Left kidney (tissue), 8 donors: ENCODE results near the gene TNFSF4. TPM values are rescaled to one million over a fixed set of nuclear protein-coding genes. Genes with fewer than 3 reads are reported as not detected.
"Not testable (repeated sequence)": the region's sequence is repeated elsewhere in the genome, so short reads cannot be mapped to it uniquely, and the experiment has no call there.

Source experiments
- DNase-seq: peaks from one replicate; pipeline ENCODE4 v3.0.0-alpha.2; 2013
- long read RNA-seq, 8 donors: transcript quantifications; one replicate each; lab custom pipeline, GENCODE V29; 2026
- polyA plus RNA-seq: library from polyadenylated mRNA; unstranded; fragments of 120-200 nt; gene quantifications from one replicate; pipeline ENCODE4 v1.2.1, GENCODE V29; 2013; ENCODE audit not compliant: insufficient read length

The TNFSF4 gene, protein sequence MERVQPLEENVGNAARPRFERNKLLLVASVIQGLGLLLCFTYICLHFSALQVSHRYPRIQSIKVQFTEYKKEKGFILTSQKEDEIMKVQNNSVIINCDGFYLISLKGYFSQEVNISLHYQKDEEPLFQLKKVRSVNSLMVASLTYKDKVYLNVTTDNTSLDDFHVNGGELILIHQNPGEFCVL
- polyA plus RNA-seq: 2.0 TPM
- long read RNA-seq, donor 1, partial matches to known transcripts: 0 of 3 reads
- long read RNA-seq, donor 1, other reads (novel, unspliced or antisense): 0 of 3 reads
- long read RNA-seq, donor 2: 0 reads
- long read RNA-seq, donor 3: 0 reads
- long read RNA-seq, donor 4: 0 reads
- long read RNA-seq, donor 5: 0 reads
- long read RNA-seq, donor 6: 0 reads
- long read RNA-seq, donor 7: 0 reads
- long read RNA-seq, donor 8: 0 reads

DNA sequence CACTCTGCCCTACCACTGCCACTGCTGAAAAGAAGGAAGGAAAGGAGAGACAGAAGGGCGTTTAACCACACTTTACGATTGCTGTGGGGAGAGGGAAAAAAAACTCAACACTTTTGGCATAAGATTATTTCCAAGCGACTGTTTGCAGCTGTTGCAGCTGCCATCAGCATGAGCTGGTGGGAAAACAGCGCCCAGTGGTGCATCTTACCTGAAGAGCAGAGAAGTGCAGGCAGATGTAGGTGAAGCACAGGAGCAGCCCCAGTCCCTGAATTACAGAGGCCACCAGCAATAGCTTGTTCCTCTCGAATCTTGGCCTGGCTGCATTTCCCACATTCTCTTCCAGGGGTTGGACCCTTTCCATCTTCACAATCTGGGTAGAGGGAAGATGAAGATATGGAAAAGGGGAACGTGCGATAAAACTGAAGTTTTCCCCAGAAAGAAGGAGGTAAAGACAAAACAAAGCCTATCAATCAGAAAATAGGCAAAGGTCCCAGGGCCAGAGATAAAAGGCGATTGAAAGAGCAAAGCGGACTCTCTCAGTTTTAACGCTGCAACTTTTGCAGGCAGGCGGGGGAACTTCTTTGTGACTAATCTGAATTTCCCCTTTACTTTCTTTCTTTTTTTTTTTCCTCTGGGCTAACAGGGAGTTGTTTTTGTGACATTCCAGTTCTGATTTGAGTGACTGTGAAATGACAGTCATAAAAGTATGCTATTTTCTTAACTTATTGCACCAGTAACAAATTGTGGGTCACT, at the start of gene TNFSF4:
TSS of gene TNFSF4 (minus strand) at position 516 of the 753 bp plus-strand sequence. CDS start at position 361, 155 bp downstream.
- no peak for DNase-seq

DNA sequence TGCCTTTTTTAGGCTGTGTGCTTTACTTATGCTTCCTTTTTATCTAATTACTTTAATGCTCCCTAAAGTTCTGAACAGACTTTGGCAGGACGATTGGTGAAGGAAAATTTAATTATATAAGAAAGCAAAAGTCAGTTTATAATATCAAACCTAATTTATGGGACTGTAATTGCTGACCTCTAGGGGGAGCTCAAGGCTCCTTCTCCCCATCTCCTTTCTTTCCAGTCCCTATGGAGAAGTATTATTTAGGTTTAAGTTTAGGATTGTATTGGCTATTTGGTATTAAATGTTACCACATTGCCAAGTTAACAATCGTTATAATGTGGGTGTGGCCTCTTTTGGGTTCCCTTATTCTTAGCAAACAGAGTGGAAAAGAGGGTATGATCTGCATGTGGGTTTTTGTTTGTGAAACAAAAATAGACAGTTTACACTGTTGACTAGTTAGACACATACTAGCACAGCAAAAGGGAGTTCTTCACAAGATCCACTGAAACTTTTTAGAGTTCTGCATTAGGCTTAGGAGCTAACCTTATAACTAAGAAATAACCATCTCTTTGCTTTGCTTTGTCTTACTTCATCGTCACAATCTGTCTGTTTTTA, 48.2 kb upstream of the TNFSF4 start:
- peak; percentile 10 for DNase-seq

DNA sequence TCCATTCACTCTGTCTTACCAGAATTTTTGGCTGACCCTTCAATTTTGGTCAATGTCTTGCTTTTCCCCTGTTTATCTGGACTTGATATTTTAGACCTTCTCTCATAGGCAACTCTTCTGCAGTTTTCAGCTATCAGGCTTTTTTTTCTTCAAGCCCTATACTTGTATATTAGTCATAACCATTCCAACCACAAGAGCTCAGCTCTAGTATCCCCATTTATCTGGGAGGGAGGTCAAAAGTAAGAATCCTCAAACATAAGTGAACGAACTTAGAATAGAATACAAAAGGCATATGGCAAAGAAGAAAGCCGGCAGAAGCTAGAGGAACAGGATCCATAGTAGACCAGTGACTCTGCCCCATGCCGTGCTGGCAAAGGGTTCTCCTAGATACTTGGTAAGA, 45.9 kb upstream of the TNFSF4 start:
- no peak for DNase-seq

DNA sequence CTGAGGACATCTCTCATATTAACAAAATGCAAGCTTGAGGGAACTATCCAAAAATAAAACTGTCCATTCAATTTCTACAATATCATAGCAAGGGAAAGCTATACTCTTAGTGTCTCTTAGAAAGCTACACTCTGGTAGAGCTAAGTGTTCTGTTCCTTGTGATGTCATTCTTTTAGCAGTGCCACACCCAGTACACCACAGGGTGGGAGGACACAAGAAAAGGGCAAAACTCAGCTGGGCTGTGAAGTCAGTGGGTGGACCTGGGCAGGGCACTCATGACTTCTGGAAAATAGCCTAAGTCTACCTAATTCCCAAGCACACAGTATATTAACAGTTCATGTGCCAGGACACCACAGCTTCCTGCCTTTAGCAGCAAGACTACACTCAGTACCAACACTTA, 42.2 kb upstream of the TNFSF4 start:
- no peak for DNase-seq

DNA sequence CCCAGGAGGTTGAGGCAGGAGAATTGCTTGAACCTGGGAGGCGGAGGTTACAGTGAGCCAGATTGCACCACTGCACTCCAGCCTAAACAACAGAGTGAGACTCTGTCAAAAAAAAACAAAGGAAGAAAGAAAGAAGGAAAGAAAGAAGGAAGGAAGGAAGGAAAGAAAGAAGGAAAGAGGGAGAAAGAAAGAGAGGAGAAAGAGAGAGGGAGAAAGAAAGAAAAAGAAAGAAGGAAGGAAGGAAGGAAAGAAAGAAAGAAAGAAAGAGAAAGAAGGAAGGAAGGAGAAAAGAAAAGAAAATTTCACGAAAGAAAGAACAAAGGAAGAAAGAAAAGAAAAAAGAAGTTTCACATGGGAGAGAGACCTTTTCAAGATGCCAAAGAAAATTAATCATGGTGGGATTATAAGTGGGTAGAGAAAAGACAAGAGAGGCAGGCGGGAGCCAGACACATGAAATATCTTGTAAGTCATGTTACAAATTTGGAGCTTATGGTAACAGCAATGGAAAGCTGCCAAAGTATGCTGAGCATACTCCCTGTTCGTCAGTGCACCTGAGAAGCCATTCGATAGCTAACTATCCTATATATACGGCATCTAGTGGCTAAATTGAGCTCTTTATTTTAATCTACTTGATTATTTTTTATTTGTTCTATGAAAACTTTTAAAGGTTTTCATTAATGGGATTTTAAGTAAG, 41.3 kb upstream of the TNFSF4 start:
- no peak for DNase-seq

DNA sequence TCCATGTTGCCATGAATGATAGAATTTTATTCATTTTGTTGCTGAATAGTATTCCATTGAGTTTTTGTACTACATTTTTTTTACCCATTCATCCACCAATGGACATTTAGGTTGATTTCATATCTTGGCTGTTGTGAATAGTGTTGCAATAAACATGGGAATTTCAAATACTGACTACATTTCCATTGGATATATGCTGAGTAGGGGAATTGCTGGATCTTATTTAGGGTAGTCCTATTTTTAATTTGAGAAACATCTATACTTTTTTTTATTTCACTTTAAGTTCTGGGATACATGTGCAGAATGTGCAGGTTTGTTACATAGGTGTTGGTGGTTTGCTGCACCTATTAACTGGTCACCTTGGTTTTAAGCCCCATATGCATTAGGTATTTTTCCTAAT, 38.8 kb upstream of the TNFSF4 start:
- no peak for DNase-seq

DNA sequence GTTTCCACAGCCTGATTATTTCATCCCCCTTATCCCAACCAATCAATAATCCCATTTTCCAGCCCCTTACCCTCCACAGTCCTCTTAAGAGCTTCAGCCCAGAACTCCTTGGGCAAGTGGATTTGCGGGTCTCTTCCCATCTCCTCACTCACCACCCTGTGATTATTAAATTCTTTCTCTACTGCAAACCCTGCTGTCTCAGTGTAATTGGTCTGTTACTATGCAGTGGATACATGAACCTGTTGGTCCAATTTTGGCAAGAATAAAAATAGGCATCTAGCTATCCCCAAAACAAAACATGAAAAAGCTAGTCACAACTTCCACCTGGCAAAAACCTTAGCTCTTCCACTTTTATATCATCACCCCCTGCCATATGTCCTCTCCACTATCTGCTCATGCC, 36.2 kb upstream of the TNFSF4 start:
- DNase-seq: no peak

DNA sequence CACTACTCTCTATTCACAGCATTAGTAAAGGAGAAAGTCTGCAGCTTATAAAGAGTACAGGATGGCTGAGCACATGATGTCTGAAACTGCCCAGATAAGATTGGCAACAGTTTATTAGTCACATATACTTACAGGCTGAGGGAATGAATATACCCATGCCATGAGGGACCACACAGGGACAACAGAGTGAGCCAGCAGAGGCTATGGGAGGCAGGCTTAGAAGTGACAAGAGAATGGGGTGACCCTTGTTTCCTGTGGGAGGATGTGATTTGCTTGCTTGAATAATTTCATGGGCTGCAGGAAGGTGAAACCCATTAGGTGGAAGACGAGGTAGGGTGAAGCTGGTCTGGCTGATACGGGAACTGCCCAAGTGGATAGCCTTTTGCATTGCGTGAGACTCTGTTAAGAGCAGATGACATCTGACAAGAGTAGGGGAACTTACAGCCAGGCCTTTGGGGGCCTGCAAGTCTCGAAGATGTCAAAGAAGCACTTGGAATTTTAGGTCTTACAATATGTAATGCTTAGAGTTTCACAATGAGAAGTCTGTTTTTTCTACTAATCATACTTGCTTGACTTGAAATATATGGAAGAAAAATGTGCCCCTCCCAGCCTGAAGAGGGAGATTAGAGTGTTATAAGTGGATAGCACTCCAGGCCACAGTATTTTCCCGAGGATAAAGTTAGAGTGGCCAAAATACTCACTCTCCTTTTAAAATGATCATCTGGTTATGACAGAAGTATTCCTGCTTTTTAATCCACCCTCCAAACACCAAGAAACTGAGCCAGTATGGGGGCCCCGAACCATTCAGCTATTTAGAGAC, 34.6 kb upstream of the TNFSF4 start:
- no peak for DNase-seq

DNA sequence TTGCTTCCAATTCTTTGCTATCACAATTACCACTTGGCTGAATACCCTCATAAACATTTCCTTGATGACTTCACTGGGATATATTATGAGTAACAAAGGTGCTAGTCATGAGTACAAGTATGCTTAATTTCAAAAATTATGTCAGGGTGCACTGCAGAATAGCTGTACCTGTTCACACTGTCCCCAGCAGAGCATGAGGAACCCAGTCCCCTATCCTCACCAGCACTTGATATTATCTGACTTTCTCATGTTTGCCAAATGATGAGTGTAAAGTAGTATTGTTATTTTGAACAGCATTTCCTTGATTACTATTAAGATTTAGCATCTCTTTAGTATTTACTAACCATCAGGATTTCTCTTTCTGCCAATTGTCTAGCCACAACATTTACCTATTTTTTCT, 33.5 kb upstream of the TNFSF4 start:
- DNase-seq: no peak

DNA sequence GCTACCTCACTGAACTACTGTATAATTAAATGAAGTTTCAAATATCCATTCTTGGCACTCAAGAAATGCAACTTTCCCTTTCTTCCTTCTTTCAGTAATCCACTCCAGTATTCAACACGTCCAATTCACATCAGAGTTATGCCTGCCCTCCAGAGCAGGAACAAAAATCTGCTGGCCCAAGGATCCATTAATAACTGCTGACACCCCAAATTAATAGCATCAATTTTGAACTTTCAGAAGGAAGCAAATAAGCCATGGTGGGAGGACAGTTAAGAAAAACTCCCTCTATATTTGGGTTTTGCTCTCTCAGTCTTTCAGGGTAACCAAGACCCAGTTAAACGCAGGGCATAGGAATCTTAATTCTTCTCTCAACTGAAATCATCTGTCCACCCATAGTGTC, 31.9 kb upstream of the TNFSF4 start:
- DNase-seq: no peak

DNA sequence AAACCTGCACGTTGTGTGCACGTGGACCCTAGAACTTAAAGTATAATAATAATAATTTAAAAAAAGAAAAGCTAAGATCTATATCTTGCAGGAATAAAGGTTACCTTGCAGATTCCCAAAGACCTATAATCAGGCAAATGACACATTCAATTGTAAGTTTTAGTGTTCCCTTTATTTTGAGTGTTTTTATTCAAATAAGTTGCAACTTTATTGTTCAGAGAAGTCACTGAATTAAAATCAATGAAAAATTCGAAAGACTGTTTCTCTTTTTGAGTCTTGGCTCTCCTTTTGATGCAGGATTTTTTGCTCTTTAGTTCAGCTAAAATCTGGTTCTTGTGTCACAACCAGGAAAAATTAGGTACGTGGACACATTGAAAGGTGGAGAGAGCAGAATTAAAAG, 27.8 kb upstream of the TNFSF4 start:
- no peak for DNase-seq

DNA sequence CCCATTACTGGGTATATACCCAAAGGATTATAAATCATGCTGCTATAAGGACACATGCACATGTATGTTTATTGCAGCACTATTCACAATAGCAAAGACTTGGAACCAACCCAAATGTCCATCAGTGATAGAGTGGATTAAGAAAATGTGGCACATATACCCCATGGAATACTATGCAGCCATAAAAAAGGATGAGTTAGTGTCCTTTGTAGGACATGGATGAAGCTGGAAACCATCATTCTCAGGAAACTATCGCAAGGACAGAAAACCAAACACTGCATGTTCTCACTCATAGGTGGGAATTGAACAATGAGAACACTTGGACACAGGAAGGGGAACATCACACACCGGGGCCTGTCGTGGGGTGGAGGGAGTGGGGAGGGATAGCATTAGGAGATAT, 27.3 kb upstream of the TNFSF4 start:
- not testable (repeated sequence) for DNase-seq

DNA sequence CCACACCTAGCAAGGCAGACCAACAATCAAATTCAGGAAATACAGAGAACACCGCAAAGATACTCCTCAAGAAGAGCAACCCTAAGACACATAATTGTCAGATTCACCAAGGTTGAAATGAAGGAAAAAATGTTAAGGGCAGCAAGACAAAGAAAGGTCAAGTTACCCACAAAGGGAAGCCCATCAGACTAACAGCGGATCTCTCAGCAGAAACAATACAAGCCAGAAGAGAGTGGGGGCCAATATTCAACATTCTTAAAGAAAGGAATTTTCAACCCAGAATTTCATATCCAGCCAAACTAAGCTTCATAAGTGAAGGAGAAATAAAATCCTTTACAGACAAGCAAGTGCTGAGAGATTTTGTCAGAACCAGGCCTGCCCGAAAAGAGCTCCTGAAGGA, 21.9 kb upstream of the TNFSF4 start:
- DNase-seq: not testable (repeated sequence)

DNA sequence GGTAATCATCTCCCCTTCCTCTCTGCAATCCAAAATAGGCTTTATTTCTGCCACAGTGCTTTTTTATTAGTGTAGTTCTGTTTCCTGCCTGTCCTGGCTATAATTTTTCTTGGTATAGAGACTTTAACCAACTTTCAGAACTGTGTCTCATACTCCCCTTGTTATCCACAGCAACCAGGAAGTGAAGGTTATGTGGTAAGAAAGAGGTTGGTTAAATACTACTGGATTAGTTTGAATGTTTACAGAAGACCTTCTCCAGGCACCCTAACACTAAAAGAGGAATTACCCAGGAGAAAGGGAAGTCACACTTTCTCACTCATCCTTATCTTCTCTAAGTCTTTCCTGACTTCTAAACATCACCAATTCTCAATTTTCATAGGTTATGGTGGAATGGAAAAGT, 17.8 kb upstream of the TNFSF4 start:
- no peak for DNase-seq

DNA sequence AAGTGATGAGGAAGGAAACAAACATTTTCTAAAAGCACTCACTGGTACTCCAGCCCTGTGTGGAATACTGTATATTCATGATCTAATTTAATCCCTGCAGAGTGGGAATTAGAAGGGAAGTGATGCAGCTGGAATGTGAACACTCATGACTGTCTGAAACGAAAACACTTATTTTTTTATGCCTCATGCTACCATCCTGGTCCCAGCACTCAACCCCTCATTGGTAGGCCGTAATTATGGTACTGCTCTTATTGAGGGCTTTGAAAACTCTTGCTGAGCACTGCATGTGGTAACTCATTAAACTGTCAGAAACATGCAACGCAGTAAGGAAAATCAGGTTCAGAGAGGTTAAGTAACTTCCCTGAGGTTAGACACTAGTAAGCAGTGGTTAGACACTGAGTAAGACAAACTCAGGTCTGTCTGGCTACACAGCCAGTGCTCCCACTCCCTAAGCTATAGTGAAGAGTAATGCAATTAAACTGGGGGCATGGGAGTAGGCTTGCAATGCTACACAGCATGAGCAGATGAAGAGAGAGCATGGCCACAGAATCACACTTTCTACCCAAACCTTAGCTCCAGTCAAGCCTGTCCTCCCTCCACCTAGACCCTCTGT, 17.3 kb upstream of the TNFSF4 start:
- DNase-seq: no peak

DNA sequence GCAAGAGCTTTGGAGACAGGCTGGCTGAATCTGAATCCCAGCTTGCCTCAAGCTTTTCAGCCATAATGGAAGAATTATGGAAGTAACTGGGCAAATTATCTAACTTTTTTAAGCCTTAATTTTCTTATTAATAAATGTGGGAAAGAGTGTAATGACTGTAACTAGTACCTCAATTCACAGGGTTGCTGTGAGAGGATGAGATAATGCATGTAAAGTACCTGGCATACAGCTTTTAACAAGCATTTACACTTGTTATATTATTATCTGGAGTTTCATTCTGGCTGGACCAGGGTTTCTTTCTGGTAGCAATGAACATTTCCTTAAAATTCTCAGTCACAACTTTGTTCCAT, 15.9 kb upstream of the TNFSF4 start:
- DNase-seq: no peak

DNA sequence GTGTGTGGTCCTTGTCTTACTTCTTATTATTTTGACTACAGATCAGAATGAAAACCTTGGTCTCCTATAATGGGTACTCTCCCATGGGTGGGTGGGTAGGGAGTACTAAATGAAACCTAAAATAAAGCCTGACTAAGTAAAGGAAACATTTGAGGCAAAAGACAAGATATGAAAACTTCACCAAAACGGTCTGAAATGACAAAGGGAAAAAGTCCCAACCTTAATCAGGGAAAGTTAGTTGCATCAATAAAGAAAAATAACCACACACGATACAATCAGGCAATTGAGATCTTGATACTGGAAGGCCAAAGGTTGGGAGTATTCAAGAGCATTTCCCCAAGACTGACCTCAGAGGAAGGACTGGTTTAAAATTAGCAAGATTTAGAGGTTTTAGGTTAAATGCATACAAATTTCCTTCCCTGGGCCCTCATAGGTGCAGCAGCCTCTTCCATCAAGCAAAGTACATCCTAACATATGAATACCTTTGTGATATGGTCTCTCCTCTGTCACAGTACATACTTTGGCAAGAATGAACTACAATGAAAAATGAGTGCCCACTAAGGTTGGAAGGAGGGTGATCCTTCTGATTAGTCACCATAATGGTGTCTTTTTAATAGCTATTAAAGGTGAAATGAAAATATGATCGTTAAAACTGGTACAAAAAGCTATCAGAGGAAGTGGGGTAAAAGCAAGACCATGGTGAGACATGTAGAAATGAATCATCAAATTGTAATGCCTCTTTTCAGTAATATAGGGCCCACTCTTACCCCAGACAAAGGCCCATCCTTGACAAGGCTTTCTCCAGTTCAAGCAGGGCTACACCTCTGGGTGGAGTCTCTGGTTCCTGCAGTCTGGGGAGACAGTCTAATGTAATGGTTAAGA, 15.3 kb upstream of the TNFSF4 start:
- no peak for DNase-seq

DNA sequence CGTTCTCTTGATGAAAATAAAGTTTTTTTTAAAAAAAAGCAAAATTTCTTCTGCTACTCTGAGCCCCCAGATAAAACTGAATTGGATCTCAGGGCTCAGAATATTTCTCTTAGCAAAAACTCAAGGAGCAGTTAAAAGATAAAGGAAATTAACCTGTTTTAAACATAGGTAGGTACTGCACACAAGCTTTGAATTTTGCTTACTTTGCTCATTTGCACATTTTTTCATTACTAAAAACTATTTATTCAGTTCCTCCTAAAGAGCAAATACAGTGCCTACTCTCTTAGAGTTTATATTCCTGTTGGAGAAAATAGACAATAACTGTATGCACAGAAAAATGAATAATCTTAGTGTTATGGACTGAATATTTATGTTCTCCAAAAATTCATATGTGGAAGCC, 13.0 kb upstream of the TNFSF4 start:
- DNase-seq: no peak

DNA sequence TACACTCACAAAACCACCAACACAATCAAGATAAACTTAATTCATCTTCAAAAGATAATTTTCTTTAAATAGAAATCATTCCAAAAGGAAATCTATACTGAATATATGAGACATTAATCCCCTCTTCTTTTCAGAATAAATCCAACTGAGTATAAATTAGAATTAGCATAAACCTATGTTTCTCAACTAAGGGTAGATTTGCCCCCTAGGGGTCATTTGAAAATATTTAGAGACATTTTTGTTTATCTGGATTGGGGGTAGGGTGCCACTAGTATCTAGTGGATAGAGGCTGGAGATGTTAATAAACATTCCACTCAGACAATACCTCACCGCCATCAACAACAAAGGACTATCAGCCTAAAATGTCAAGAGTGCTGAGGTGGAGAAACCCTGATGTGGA, 6.5 kb upstream of the TNFSF4 start:
- DNase-seq: no peak

DNA sequence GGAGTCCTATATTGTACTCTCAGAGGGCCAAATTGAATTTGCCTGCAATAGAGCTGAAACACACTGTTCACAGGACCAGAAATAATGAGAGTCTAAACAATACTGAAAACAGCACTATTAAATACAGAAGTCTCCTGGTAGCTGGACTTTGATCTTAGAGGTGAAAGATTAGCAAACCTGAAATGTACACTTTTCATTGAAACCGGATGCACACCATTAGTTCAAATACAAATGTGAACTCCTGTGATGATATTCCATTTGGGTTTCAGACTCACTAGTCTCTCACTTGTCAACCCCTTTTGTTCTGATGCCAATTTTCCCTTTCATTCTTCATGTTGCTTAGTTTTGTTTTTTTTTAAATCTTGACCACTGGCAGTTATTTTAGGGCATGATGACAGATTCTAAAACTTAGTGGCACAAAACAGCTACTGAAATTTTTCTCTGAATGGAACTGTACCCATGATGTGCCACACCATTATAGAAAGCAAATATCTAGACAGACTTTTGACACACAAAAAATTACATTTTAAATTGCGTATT, 5.9 kb upstream of the TNFSF4 start:
- DNase-seq: no peak
